Osteocyte (in vitro differentiated cells): Measurements from ENCODE around the gene SPOCD1. TPM values are rescaled to one million over a fixed set of nuclear protein-coding genes. Genes with fewer than 3 reads are reported as not detected.

Source experiments
- DNase-seq: peaks from one replicate; pipeline ENCODE4 v3.0.0; 2021; ENCODE audit warnings: mixed read lengths; ENCODE audit not compliant: unreplicated experiment; ENCODE audit errors: extremely low spot score
- H3K27ac Mint-ChIP-seq: one replicate; pipeline ENCODE4 v1.8.0; 2021; ENCODE audit warnings: mild to moderate bottlenecking, mixed read lengths; ENCODE audit not compliant: unreplicated experiment
- H3K27me3 Mint-ChIP-seq: one replicate; pipeline ENCODE4 v1.8.0; 2021; ENCODE audit warnings: mixed read lengths; ENCODE audit not compliant: unreplicated experiment
- H3K36me3 Mint-ChIP-seq: one replicate; pipeline ENCODE4 v1.8.0; 2021; ENCODE audit warnings: mixed read lengths; ENCODE audit not compliant: unreplicated experiment
- H3K4me1 Mint-ChIP-seq: one replicate; pipeline ENCODE4 v1.8.0; 2021; ENCODE audit warnings: mixed read lengths; ENCODE audit not compliant: unreplicated experiment
- H3K4me3 Mint-ChIP-seq: one replicate; pipeline ENCODE4 v1.8.0; 2021; ENCODE audit warnings: mild to moderate bottlenecking, moderate library complexity, mixed read lengths; ENCODE audit not compliant: unreplicated experiment
- H3K9me3 Mint-ChIP-seq: one replicate; pipeline ENCODE4 v1.8.0; 2021; ENCODE audit warnings: mixed read lengths; ENCODE audit not compliant: unreplicated experiment
- total RNA-seq: library from RNA; stranded (reverse); gene quantifications from 2 replicates; pipeline ENCODE4 v1.2.1, GENCODE V29; 2021
- TF ChIP-seq, protein P1 (sequence below): fragments of 200-600 bp; sonication (generic); IDR thresholded peaks from 2 replicates; pipeline ENCODE4 v1.5.0; 2021; ENCODE audit warnings: antibody characterized with exemption, mild to moderate bottlenecking, moderate library complexity

SPOCD1 gene
- total RNA-seq, 1 donor from 2014 or later = 0.67 TPM

DNA sequence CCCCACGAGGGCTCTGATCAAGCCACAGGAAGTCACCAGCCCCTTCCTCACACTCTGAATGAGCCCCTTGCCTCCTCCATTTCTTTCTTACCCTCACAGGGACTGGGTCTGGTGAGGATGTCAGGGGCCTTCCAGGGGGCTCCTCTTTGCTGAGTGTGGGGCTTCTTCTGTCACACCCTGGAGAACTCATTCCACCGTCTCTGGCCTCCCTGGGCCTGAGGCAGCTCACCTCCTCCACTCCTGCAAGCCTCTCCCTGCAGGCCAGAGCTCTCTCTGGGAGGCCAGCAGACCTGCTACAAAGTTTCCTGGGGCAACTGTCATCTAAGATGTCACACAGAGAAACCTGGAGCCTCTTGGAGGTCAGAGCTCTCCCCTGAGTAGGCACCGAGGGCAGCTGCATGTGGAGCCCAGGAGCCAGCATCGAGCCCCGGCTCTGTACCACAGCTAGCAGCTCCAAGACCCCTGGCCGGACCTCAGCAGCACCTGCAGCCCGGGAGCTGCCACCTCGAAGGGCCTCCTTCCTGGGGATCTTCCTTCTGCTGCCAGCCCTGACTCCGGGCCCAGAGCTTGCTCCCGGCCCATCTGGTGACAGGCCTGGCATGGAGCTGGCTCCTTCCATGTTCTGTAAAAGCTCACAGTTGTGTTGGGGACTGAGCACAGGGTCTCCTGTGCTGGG is 1.1 kb downstream of the SPOCD1 start:
- Mint-ChIP-seq H3K27ac (no peak overlapping the region), H3K4me3 (no peak overlapping the region), H3K9me3 (no peaks in the 10 kb centered on the region), H3K36me3 (no peaks in the 10 kb centered on the region), H3K4me1 (no peaks in the 10 kb centered on the region), H3K27me3 (no peaks in the 10 kb centered on the region)
- TF ChIP-seq, protein P1, sequence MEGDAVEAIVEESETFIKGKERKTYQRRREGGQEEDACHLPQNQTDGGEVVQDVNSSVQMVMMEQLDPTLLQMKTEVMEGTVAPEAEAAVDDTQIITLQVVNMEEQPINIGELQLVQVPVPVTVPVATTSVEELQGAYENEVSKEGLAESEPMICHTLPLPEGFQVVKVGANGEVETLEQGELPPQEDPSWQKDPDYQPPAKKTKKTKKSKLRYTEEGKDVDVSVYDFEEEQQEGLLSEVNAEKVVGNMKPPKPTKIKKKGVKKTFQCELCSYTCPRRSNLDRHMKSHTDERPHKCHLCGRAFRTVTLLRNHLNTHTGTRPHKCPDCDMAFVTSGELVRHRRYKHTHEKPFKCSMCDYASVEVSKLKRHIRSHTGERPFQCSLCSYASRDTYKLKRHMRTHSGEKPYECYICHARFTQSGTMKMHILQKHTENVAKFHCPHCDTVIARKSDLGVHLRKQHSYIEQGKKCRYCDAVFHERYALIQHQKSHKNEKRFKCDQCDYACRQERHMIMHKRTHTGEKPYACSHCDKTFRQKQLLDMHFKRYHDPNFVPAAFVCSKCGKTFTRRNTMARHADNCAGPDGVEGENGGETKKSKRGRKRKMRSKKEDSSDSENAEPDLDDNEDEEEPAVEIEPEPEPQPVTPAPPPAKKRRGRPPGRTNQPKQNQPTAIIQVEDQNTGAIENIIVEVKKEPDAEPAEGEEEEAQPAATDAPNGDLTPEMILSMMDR = no peak
- DNase-seq = no peak

DNA sequence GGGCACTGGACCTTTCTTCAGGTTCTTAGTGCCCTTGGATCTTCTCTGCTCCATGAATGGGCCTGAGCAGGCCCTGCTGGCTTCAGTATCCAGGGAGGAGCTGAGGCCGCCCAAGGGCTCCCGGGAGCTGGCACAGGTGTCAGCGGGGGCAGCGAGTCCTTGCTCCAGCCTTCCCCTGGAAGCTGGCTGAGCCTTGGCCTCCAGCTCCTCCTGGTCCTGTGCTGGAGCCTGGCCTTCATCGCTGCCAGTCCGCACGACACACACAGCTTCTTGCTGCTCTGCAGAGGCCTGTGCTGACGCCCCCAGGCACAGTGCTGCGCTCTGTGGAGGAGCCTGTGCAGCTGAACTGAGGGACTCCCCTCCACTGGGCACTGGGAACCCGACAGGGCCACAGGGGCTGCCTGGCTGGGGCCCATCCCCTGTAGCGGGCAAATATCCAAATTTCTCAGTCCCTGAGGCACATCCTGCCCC is 1.7 kb downstream of the SPOCD1 start:
- H3K4me1 Mint-ChIP-seq = no peaks in the 10 kb centered on the region
- H3K27me3 Mint-ChIP-seq = no peaks in the 10 kb centered on the region
- no peak overlapping the region for H3K4me3 Mint-ChIP-seq
- H3K27ac Mint-ChIP-seq = no peak overlapping the region
- no peaks in the 10 kb centered on the region for H3K9me3 Mint-ChIP-seq
- TF ChIP-seq, protein P1 = no peak
- H3K36me3 Mint-ChIP-seq = no peaks in the 10 kb centered on the region
- DNase-seq = no peak

DNA sequence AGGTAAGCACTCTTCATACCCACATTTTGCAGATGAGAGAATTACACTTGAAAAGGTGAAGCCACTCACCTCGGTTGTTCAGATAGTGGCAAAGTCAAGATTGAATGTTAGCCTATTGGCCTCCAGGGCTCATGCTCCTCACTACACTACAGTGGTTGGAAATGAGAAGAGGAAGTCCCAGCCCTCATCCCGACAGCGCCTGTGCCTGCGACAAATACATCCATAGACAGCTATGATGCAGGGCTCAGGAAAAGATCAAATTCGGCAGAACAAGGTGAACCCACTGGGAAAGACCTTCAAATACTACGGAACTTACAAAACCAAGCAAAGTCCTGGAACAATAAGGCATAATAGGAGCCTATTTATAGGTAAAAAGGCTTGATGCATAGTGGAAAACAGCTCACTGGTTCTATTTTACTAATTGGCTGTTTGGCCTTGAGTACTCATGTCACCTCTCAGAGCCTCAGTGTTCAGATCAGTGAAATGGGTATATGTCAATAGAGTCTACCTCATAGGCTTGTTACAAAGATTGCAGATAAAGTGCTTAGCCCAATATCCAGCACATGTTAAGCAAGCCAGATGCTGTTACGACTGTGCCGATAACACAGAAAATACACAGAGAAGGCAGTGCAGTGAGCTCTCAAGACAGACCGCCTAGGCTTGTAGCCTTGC is 3.5 kb downstream of the SPOCD1 start:
- Mint-ChIP-seq H3K36me3 (no peaks in the 10 kb centered on the region), H3K27ac (no peak overlapping the region), H3K27me3 (no peaks in the 10 kb centered on the region), H3K4me3 (no peak overlapping the region), H3K4me1 (no peaks in the 10 kb centered on the region), H3K9me3 (no peaks in the 10 kb centered on the region)
- TF ChIP-seq, protein P1 = no peak
- DNase-seq = no peak

DNA sequence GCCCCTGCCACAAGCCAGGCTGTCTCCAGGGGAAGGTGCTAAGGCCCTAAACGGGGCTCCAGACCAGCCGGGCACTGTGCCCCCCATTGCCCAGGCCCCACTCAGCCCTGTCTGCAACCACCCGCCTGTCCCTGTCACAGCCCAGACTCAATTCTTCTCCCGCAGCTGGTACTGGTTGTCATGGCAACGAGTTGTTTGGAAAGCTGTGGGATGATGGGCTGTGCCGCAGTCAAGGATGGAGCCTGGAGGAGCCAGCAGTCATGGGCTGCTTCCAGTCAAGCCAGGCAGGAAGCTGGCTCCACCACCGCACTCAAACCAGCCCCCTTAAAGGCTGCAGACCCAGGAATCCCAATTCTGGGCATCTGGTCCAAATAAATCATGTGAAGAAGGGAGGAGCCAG is 4.2 kb downstream of the SPOCD1 start:
- Mint-ChIP-seq H3K4me1 (no peaks in the 10 kb centered on the region), H3K36me3 (no peaks in the 10 kb centered on the region), H3K27ac (no peak overlapping the region), H3K4me3 (no peak overlapping the region), H3K9me3 (no peaks in the 10 kb centered on the region), H3K27me3 (no peaks in the 10 kb centered on the region)
- no peak for DNase-seq
- TF ChIP-seq, protein P1 = no peak

DNA sequence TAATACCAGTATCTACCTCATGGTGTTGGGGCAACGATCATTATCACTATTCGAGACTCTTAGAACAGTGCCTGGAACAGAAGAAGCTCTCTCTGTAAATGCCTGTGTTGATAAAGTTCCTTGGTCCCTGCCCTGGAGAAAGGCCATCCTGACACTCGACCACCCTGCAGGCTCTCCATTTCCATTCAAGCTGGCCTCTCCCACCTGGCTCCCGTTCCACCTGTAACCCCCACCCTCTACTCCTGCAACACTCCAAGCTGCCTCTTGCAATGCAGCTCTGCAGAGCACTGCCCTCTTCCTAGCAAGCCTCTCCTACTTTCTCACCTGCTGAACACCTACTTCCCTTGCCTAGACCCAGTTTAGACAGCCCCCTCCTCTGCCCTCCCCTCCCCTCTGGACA is 6.1 kb downstream of the SPOCD1 start:
- Mint-ChIP-seq H3K27me3 (no peaks in the 10 kb centered on the region), H3K9me3 (no peaks in the 10 kb centered on the region), H3K4me1 (no peaks in the 10 kb centered on the region), H3K27ac (no peak overlapping the region), H3K36me3 (no peaks in the 10 kb centered on the region), H3K4me3 (no peak overlapping the region)
- TF ChIP-seq, protein P1 = no peak
- DNase-seq = no peak
